SK-N-SH treated with all-trans-retinoic acid at 6 μM for 48 hours (cell line): ENCODE measurements around the gene SELPLG.

Experiments used
- ARNTL ChIP-seq: fragments of 450-650 bp; formaldehyde crosslinking; IDR thresholded peaks from 2 replicates; pipeline ENCODE4 v1.5.0; 2020; ENCODE audit warnings: low read depth, mild to moderate bottlenecking, moderate library complexity, borderline replicate concordance
- GLIS3 ChIP-seq: fragments of 250-450 bp; sonication (Bioruptor Pico); IDR thresholded peaks from 2 replicates; pipeline ENCODE4 v1.5.0; 2020; ENCODE audit warnings: mild to moderate bottlenecking, moderate library complexity
- OSR1 ChIP-seq: fragments of 250-450 bp; sonication (Bioruptor Pico); IDR thresholded peaks from 2 replicates; pipeline ENCODE4 v1.8.0; 2022; ENCODE audit warnings: moderate library complexity, mild to moderate bottlenecking, inconsistent platforms
- POU6F1 ChIP-seq: fragments of 250-450 bp; sonication (Bioruptor Pico); IDR thresholded peaks from 2 replicates; pipeline ENCODE4 v1.8.0; 2021; ENCODE audit warnings: low read depth, mild to moderate bottlenecking, moderate library complexity, borderline replicate concordance
- PPARA ChIP-seq: fragments of 250-450 bp; sonication (Bioruptor Pico); IDR thresholded peaks from 2 replicates; pipeline ENCODE4 v1.5.0; 2020; ENCODE audit warnings: mild to moderate bottlenecking, borderline replicate concordance
- RARB ChIP-seq: fragments of 250-450 bp; sonication (Bioruptor Pico); IDR thresholded peaks from 2 replicates; pipeline ENCODE4 v1.8.0; 2021; ENCODE audit warnings: mild to moderate bottlenecking, moderate library complexity
- SNAI2 ChIP-seq: fragments of 250-450 bp; sonication (Bioruptor Pico); IDR thresholded peaks from 2 replicates; pipeline ENCODE4 v1.5.0; 2020; ENCODE audit warnings: mild to moderate bottlenecking, moderate library complexity
- ZC3H10 ChIP-seq: fragments of 250-450 bp; sonication (Bioruptor Pico); IDR thresholded peaks from 2 replicates; pipeline ENCODE4 v1.5.1; 2021; ENCODE audit warnings: mild to moderate bottlenecking, moderate library complexity
- ZFP3 ChIP-seq: fragments of 250-450 bp; sonication (Bioruptor Pico); IDR thresholded peaks from 2 replicates; pipeline ENCODE4 v1.5.0; 2020; ENCODE audit warnings: mild to moderate bottlenecking, moderate library complexity
- ZNF565 ChIP-seq: fragments of 450-650 bp; formaldehyde crosslinking; conservative IDR thresholded peaks from 2 replicates; pipeline ENCODE4 v1.5.0; 2020; ENCODE audit warnings: low read depth, mild to moderate bottlenecking, moderate library complexity
- ZNF70 ChIP-seq: fragments of 450-650 bp; formaldehyde crosslinking; IDR thresholded peaks from 2 replicates; pipeline ENCODE4 v1.5.0; 2020; ENCODE audit warnings: mild to moderate bottlenecking, moderate library complexity
- TF ChIP-seq, protein P1 (sequence below): fragments of 250-450 bp; sonication (Bioruptor Pico); IDR thresholded peaks from 2 replicates; pipeline ENCODE4 v1.5.1; 2021; ENCODE audit warnings: mild to moderate bottlenecking, moderate library complexity
- TF ChIP-seq, protein P2 (sequence below): fragments of 250-450 bp; sonication (Bioruptor Pico); IDR thresholded peaks from 2 replicates; pipeline ENCODE4 v1.8.0; 2020; ENCODE audit warnings: mild to moderate bottlenecking, moderate library complexity, borderline replicate concordance

- TF ChIP-seq ZFP3 (no peak), POU6F1 (no peak), PPARA (no peak), SNAI2 (no peak), ARNTL (CRISPR knock-in tag) (no peak), OSR1 (CRISPR knock-in tag) (no peak), RARB (CRISPR knock-in tag) (no peak), ZNF70 (CRISPR knock-in tag) (no peak), ZNF565 (CRISPR knock-in tag) (no peak), GLIS3 (CRISPR knock-in tag) (no peak), ZC3H10 (no peak)
- TF ChIP-seq, protein P1, sequence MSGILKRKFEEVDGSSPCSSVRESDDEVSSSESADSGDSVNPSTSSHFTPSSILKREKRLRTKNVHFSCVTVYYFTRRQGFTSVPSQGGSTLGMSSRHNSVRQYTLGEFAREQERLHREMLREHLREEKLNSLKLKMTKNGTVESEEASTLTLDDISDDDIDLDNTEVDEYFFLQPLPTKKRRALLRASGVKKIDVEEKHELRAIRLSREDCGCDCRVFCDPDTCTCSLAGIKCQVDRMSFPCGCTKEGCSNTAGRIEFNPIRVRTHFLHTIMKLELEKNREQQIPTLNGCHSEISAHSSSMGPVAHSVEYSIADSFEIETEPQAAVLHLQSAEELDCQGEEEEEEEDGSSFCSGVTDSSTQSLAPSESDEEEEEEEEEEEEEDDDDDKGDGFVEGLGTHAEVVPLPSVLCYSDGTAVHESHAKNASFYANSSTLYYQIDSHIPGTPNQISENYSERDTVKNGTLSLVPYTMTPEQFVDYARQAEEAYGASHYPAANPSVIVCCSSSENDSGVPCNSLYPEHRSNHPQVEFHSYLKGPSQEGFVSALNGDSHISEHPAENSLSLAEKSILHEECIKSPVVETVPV (CRISPR knock-in tag): no peak
- TF ChIP-seq, protein P2, sequence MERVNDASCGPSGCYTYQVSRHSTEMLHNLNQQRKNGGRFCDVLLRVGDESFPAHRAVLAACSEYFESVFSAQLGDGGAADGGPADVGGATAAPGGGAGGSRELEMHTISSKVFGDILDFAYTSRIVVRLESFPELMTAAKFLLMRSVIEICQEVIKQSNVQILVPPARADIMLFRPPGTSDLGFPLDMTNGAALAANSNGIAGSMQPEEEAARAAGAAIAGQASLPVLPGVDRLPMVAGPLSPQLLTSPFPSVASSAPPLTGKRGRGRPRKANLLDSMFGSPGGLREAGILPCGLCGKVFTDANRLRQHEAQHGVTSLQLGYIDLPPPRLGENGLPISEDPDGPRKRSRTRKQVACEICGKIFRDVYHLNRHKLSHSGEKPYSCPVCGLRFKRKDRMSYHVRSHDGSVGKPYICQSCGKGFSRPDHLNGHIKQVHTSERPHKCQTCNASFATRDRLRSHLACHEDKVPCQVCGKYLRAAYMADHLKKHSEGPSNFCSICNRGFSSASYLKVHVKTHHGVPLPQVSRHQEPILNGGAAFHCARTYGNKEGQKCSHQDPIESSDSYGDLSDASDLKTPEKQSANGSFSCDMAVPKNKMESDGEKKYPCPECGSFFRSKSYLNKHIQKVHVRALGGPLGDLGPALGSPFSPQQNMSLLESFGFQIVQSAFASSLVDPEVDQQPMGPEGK (CRISPR knock-in tag): no peak
Observed at GRCh38 chr12:108582978-108583770, 50.5 kb downstream of the SELPLG start.
